Measurements from ENCODE around the gene AATF. TPM values are rescaled to one million over a fixed set of nuclear protein-coding genes. Genes with fewer than 3 reads are reported as not detected.

AATF gene
- total and polyA plus RNA-seq, 4 donors, result 28.2 to 41.4 (median 38.7) TPM

- DNase-seq (no peak), ATAC-seq (ENCODE audit: insufficient read depth, low FRiP score) (no peak)
- Histone ChIP-seq H3K9ac (ENCODE audit: insufficient read depth in 1 of 2, low read length in 2 of 2) (no peak overlapping the region), H3K4me3 (no peak overlapping the region), H3K9me3 (ENCODE audit: control insufficient read depth in 4 of 4, insufficient read depth in 3 of 4, low read length in 3 of 4) (no peaks in the 10 kb centered on the region), H3K27ac (ENCODE audit: low read depth in 1 of 2, low read length in 1 of 2) (no peak overlapping the region), H3K4me1 (ENCODE audit: control insufficient read depth in 5 of 5, insufficient read depth in 5 of 5, low read length in 5 of 5) (peaks cover 0 to 37% (median 5%) of the 10 kb centered on the region in 5 donors), H3K27me3 (ENCODE audit: control insufficient read depth in 3 of 3, insufficient read depth in 3 of 3, low read length in 2 of 3) (no peaks in the 10 kb centered on the region), H3K36me3 (ENCODE audit: control insufficient read depth in 4 of 4, insufficient read depth in 4 of 4, low read length in 4 of 4) (peaks cover 0 to 5% (median 4%) of the 10 kb centered on the region in 4 donors)
- TF ChIP-seq CTCF (IDR thresholded peaks at IDR 0.05; ENCODE audit: control extremely low read depth, extremely low read depth), result no peak
- 85 to 86% methylated on average over 8 of the region's 8 CpGs for WGBS, 2 donors
Measured at GRCh38 chr17:37025238-37025637, 76.5 kb downstream of the AATF start.

- ATAC-seq (ENCODE audit: insufficient read depth, low FRiP score), result no peak
- Histone ChIP-seq H3K9ac (ENCODE audit: insufficient read depth in 1 of 2, low read length in 2 of 2) (no peak overlapping the region), H3K36me3 (ENCODE audit: control insufficient read depth in 4 of 4, insufficient read depth in 4 of 4, low read length in 4 of 4) (peaks cover 0 to 9% (median 4%) of the 10 kb centered on the region in 4 donors), H3K4me3 (no peak overlapping the region), H3K27me3 (ENCODE audit: control insufficient read depth in 3 of 3, insufficient read depth in 3 of 3, low read length in 2 of 3) (no peaks in the 10 kb centered on the region), H3K9me3 (ENCODE audit: control insufficient read depth in 4 of 4, insufficient read depth in 3 of 4, low read length in 3 of 4) (no peaks in the 10 kb centered on the region), H3K27ac (ENCODE audit: low read depth in 1 of 2, low read length in 1 of 2) (no peak overlapping the region), H3K4me1 (ENCODE audit: control insufficient read depth in 5 of 5, insufficient read depth in 5 of 5, low read length in 5 of 5) (peaks cover 0 to 37% (median 5%) of the 10 kb centered on the region in 5 donors)
- TF ChIP-seq CTCF (IDR thresholded peaks at IDR 0.05; ENCODE audit: control extremely low read depth, extremely low read depth), result no peak
- DNase-seq, result peak in 1 of 3 donors; percentile 4
- WGBS, 2 donors, result 87 to 97% methylated on average over 2 of the region's 2 CpGs
Measured at GRCh38 chr17:37025847-37026530, 77.2 kb downstream of the AATF start.

GRCh38 chr17:37026531-37026869 lies 77.7 kb downstream of the AATF start:
- Histone ChIP-seq H3K27ac (ENCODE audit: low read depth in 1 of 2, low read length in 1 of 2) (no peak overlapping the region), H3K9me3 (ENCODE audit: control insufficient read depth in 4 of 4, insufficient read depth in 3 of 4, low read length in 3 of 4) (no peaks in the 10 kb centered on the region), H3K27me3 (ENCODE audit: control insufficient read depth in 3 of 3, insufficient read depth in 3 of 3, low read length in 2 of 3) (no peaks in the 10 kb centered on the region), H3K9ac (ENCODE audit: insufficient read depth in 1 of 2, low read length in 2 of 2) (no peak overlapping the region), H3K4me1 (ENCODE audit: control insufficient read depth in 5 of 5, insufficient read depth in 5 of 5, low read length in 5 of 5) (peaks cover 0 to 37% (median 5%) of the 10 kb centered on the region in 5 donors), H3K4me3 (no peak overlapping the region), H3K36me3 (ENCODE audit: control insufficient read depth in 4 of 4, insufficient read depth in 4 of 4, low read length in 4 of 4) (peaks cover 3 to 9% (median 5%) of the 10 kb centered on the region in 4 donors)
- WGBS, 2 donors, result 79 to 91% methylated on average over 1 of the region's 1 CpG
- TF ChIP-seq CTCF (IDR thresholded peaks at IDR 0.05; ENCODE audit: control extremely low read depth, extremely low read depth), result no peak
- DNase-seq, result peak in 2 of 3 donors; percentile 23 to 77
- ATAC-seq (ENCODE audit: insufficient read depth, low FRiP score), result no peak

Data from lung (tissue), 12 donors.